GOT3 (cell line): ENCODE measurements around the gene EVI2B.
"Not testable (repeated sequence)": the region's sequence is repeated elsewhere in the genome, so short reads cannot be mapped to it uniquely, and the experiment has no call there.

Experiments used
- DNase-seq: peaks from one replicate; lab custom pipeline; 2025; ENCODE audit warnings: mixed read lengths; lab: John Stamatoyannopoulos, UW

EVI2B gene

DNA sequence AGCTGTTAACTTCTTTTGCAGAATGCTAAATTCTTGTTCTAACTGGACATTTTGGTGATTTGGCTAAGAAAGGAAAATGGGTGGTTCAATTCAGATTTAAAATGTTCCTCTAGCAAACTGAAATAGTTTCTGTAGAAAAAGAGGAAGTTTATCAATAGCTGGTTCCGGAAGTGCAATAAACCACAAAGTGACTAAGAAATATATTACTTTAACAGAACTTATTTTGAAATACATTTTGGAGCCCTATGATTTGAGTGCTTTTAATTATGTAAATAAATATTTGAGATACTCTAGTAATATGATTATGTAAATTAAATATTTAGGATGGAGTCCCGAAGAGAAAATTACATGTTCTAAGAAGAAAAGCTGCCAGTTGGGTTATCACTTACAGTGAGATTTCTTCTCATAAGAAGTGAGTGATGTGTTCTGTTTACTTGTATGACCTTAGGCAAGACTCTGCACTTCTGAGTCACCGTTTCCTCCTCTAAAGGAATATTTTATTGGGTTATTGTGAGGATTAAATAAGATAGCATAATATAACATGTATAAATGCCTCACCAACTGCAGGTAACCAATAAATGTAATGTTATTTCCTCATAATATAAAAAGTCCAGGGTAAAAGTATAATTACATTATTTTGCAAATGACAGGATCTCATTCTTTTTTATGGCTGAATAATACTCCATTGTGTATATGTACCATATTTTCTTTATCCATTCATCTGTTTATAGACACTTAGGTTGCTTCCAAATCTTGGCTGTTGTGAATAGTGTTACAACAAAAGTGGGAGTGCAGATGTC lies at the start of gene EVI2B:
Gene EVI2B, minus strand, starts transcription at position 73 of the 800 bp plus-strand sequence. CDS start 8,445 bp downstream, outside the sequence.
- DNase-seq = no peak

DNA sequence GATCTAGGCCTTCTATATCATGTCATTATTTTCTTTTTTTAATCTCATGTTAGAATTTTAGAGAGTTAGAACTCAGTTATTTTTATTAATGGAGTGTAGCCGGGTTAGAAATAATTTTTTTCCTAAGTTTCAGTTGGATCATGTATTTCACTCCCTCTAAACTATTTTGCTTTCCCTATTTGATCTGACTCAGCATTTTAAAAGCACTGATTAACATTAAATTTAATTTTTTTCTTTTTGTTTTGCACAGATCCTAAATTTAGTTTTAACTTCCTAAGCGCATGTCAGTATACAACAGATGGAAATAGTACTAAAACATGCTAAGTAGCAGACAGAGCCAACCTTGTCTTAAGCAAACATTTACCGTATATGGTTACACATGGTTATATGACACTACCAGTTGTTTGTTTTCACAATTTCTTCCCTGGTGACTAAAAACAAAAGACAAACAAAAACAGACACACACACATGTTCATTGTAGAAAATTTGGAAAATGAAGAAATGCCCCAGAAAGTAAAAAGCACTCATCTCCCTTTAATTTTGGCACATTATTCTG lies 44.1 kb upstream of the EVI2B start:
- DNase-seq = no peak

GRCh38 chr17:31357091-31357490 lies 43.2 kb upstream of the EVI2B start:
- DNase-seq = no peak

DNA sequence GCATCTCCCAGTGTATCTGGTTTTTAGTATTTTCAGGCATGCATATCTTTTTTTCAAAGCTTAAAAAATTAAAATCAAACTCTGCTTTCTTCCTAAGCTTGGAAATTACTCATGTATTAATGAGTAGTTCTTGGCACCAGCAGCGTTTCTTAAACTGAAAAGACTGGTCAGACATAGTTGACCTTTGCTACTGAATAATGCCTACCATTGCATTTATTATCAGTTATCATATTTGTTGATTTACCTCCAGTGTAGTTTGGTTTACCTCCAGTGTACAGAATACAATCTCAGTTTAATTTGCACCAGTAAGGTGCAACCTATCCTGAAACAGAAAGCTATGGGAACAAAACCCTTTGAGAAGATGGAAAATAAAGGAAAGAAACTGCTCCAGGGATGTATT lies 42.1 kb upstream of the EVI2B start:
- DNase-seq = no peak

GRCh38 chr17:31349454-31349853 lies 35.6 kb upstream of the EVI2B start:
- DNase-seq = no peak

DNA sequence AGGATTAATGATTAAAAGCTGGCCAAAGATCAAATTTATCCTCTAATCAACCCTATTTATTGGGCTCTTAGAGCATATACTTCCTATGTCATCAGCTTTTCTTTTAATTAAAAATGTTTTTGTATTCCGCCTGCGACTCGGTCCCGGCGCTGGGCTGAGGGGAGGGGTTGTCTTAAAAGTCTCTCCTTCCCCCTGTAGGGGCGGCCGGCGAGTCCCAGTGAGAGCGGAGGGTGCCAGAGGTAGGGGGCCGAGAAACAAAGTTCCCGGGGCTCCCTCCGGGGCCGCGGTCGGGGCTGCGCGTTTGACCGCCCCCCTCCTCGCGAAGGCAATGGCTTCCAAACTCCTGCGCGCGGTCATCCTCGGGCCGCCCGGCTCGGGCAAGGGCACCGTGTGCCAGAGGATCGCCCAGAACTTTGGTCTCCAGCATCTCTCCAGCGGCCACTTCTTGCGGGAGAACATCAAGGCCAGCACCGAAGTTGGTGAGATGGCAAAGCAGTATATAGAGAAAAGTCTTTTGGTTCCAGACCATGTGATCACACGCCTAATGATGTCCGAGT lies 31.4 kb upstream of the EVI2B start:
- not testable (repeated sequence) for DNase-seq

GRCh38 chr17:31339906-31340661 lies 26.2 kb upstream of the EVI2B start:
- DNase-seq = no peak

DNA sequence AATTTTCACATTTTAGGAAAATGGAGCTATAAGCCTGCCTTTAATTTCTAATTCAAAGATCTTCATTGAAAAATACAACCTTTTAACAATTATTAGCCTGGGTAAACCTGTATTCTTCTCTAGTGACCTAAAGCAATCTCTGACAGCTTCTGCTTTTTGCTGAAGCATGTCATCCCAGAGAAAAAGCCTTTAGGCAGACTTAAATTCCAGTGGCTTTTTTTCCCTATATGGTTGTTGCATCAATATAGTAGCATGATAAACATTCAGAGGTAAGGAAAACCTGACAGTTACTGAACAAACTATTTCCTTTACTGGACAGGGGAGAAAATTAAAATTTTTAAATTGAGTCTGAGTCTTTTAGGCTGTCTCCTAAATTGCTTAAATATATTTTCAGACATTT lies 15.4 kb upstream of the EVI2B start:
- DNase-seq = no peak

DNA sequence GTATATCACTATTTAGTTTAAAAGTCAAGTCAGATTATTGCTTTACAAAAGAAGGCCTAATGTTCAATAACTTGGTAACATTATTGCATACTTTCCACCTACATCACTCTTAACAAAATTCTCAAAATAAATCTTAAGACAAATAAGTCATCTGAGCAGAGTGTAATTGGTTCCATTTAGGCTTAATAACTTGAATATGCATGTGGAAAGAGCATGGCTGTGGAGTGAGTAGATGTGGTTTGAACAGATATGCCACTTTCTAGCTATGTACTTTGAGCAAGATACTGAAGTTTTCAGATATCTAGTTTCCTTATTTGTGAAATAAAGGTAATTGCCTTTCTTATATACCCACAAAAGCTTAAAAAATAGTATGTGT lies 14.3 kb upstream of the EVI2B start:
- no peak for DNase-seq

GRCh38 chr17:31327534-31328159 lies 13.8 kb upstream of the EVI2B start:
- DNase-seq = no peak

- no peak for DNase-seq
Observed at GRCh38 chr17:31323551-31323950, 9.7 kb upstream of the EVI2B start.

GRCh38 chr17:31321966-31322365 lies 8.1 kb upstream of the EVI2B start:
- DNase-seq = no peak

DNA sequence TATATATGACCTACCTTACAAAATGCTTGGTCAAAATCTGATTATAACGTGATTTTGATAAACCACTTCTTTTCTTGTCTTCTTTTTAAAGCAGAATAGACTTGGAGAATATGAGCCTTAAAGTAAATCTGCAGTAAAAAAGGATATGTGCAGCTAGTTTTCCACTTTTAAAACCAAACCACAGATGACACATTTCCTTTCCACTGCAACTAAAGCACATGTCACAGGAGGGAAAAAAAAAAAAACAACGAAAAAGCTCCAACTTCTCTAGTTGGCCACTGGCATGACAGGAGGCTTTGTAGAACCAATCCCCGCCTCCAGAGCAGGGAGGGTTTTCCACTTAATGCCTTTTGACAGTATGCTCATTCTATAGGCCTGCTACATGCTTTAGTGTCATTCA lies 7.6 kb upstream of the EVI2B start, which contains the start of gene EVI2A:
Gene EVI2A, minus strand, starts transcription at position 142 of the 400 bp plus-strand sequence. CDS start 2,609 bp downstream, outside the sequence.
- DNase-seq = no peak

- no peak for DNase-seq
Observed at GRCh38 chr17:31320791-31321190, 6.9 kb upstream of the EVI2B start.

DNA sequence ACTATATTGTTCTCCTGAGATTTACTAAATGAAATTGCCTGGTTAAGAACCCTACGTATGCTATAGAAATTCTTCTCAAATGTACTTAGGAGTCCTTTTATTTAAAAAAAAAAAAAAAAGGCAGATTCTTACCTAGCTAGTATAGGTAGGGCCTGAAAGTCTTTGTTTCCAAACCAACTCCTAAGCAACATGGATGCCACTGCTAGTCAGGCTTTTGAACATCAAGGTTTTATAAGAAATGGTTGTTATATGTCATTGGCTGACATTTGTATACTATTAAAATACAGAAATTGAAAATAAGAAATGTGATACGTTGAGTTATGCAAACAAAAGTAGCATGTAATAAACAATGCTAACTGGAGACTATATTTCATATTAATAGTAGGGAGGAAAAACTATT lies 6.4 kb upstream of the EVI2B start:
- DNase-seq = no peak

- no peak for DNase-seq
Observed at GRCh38 chr17:31318851-31319661, 5.2 kb upstream of the EVI2B start.

DNA sequence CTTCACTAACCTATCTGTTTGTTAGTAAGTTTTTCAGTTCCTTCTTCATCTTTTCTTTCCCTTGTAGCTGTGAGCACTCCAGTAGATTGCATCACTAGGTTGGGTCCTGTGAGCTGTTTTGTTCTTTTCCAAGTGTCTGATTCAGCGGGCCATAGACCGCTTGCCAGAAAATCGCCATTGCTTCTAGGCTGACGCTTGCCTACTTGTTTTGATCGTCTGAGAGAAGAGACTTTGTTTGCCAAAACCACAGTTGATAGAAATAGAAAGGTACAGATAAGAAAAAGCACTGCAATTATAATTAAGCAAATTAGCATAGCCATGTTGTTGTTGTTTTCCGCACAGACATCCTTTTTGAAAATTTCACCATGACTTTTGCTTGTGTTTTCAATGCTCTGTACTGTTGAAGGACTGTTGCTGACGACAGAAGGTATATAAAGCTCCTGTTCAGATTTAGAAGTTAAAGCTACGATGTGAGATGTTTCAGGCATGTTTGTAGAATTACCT lies 4.5 kb upstream of the EVI2B start:
- DNase-seq = no peak

GRCh38 chr17:31314782-31315100 lies 887 bp upstream of the EVI2B start:
- DNase-seq = no peak

DNA sequence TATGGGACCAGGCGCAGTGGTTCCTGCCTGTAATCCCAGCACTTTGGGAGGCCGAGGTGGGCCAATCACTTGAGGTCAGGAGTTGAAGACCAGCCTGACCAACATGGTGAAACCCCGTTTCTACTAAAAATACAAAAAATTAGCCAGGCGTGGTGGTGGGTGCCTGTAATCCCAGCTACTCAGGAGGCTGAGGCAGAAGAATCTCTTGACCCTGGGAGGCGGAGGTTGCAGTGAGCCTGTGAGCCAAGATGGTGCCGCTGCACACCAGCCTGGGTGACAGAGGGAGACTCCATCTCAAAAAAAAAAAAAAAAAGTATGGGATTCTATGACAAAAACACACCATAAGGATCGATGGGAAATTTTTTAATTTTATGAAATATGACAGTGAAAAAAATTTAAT lies 1.6 kb downstream of the EVI2B start:
- not testable (repeated sequence) for DNase-seq

GRCh38 chr17:31311526-31311925 lies 2.3 kb downstream of the EVI2B start:
- DNase-seq = no peak

DNA sequence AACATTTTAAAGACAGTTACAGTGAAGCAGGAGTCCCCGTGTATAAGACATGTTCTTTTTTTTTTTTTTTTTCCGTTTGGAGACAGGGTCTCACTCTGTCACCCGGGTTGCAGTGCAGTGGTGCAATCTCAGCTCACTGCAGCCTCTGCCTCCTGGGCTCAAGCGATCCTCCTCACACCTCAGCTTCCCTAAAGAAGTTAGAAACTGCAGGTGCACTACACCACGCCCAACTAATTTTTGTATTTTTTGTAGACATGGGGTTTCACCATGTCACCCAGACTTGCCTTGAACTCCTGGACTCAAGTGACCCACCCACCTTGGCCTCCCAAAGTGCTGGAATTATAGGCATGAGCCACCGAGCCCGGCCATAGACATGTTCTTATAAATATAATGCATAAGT lies 3.0 kb downstream of the EVI2B start:
- no peak for DNase-seq
